Keratinocyte (primary cell): ENCODE results near the gene UBC. TPM values are rescaled to one million over a fixed set of nuclear protein-coding genes. Genes with fewer than 3 reads are reported as not detected.

Source experiments
- DNase-seq: peaks from one replicate; pipeline ENCODE4 v3.0.0-alpha.2; 2011; ENCODE audit warnings: low read depth, missing footprints, low spot score
- FAIRE-seq: peaks from 2 replicates; lab custom pipeline; 2011; peaks lifted over from hg19 to GRCh38; lab: Jason Lieb, UNC
- H2AFZ ChIP-seq: 2 replicates; pipeline ENCODE4 v1.6.0; 2012; ENCODE audit warnings: low read length, control low read depth, inconsistent platforms; ENCODE audit not compliant: control insufficient read depth
- H3K27ac ChIP-seq: 2 replicates; pipeline ENCODE4 v1.5.1; 2011; ENCODE audit warnings: low read length; ENCODE audit not compliant: control insufficient read depth, insufficient read depth
- H3K27me3 ChIP-seq: 3 replicates; pipeline ENCODE4 v1.6.0; 2011; ENCODE audit warnings: low read length; ENCODE audit not compliant: control insufficient read depth, insufficient read depth; ENCODE audit errors: extremely low read depth
- H3K36me3 ChIP-seq, 2 experiments: 2 replicates in 1 of 2; 3 replicates in 1 of 2; pipeline ENCODE4 v1.5.1; 2011; ENCODE audit warnings: low read length in 2 of 2, mild to moderate bottlenecking in 1 of 2; ENCODE audit not compliant: control insufficient read depth in 2 of 2, insufficient read depth in 2 of 2; ENCODE audit errors: extremely low read depth in 1 of 2
- H3K4me1 ChIP-seq: 3 replicates; pipeline ENCODE4 v1.5.1; 2011; ENCODE audit warnings: low read length; ENCODE audit not compliant: control insufficient read depth, insufficient read depth; ENCODE audit errors: extremely low read depth
- H3K4me2 ChIP-seq: 3 replicates; pipeline ENCODE4 v1.6.0; 2011; ENCODE audit warnings: low read depth, low read length; ENCODE audit not compliant: control insufficient read depth, insufficient read depth; ENCODE audit errors: extremely low read depth
- H3K4me3 ChIP-seq, 3 experiments: fragments of 200-600 bp in 1 of 3; sonication (generic) in 1 of 3; 2 replicates in 2 of 3; 3 replicates in 1 of 3; pipeline ENCODE4 v1.5.1; 2011 to 2016; ENCODE audit warnings: low read length in 3 of 3, mild to moderate bottlenecking in 3 of 3, control low read depth in 2 of 3, inconsistent platforms in 1 of 3, low read depth in 1 of 3, mixed read lengths in 1 of 3, mixed run types in 1 of 3, moderate library complexity in 1 of 3; ENCODE audit not compliant: control insufficient read depth in 2 of 3, insufficient read depth in 2 of 3; ENCODE audit errors: extremely low read depth in 1 of 3
- H3K79me2 ChIP-seq: 2 replicates; pipeline ENCODE4 v1.6.0; 2012; ENCODE audit warnings: low read length; ENCODE audit not compliant: control insufficient read depth, insufficient read depth
- H3K9ac ChIP-seq: 3 replicates; pipeline ENCODE4 v1.6.0; 2011; ENCODE audit warnings: low read length; ENCODE audit not compliant: control insufficient read depth, insufficient read depth; ENCODE audit errors: extremely low read depth
- H3K9me1 ChIP-seq: 3 replicates; pipeline ENCODE4 v1.6.0; 2011; ENCODE audit warnings: low read length; ENCODE audit not compliant: control insufficient read depth, insufficient read depth; ENCODE audit errors: extremely low read depth
- H3K9me3 ChIP-seq: 2 replicates; pipeline ENCODE4 v1.5.1; 2012; ENCODE audit warnings: low read depth, low read length; ENCODE audit not compliant: control insufficient read depth
- H4K20me1 ChIP-seq: 3 replicates; pipeline ENCODE4 v1.6.0; 2011; ENCODE audit warnings: low read length; ENCODE audit not compliant: control insufficient read depth, insufficient read depth; ENCODE audit errors: extremely low read depth
- EZH2 ChIP-seq: IDR thresholded peaks from one replicate; pipeline ENCODE4 v1.6.1; 2012; ENCODE audit warnings: inconsistent platforms, mild to moderate bottlenecking, low read length, moderate library complexity
- dilution Hi-C: fragments of 300-500 bp; cut with MboI; formaldehyde crosslinking; loops from one replicate; pipeline ENCODE4 v1.7.0; 2020; ENCODE audit warnings: low sequenced_read_pairs; ENCODE audit not compliant: extremely low pct_ligation_motif_present
- polyA plus RNA-seq, 5 experiments: library from polyadenylated mRNA; depleted of rRNA in 3 of 5; stranded (reverse) in 3 of 5; stranded (forward) in 1 of 5; unstranded in 1 of 5; fragments of >200 nt; gene quantifications; 1 replicate in 1 of 5; 2 replicates in 3 of 5; 3 replicates in 1 of 5; pipeline versions ENCODE4 v1.2.1 to v1.2.3, GENCODE V29; 2011 to 2012; ENCODE audit warnings: missing spikeins in 2 of 5, low read depth in 1 of 5, low replicate concordance in 1 of 5
- TF ChIP-seq, protein P1 (sequence below), 3 experiments: IDR thresholded peaks in 1 of 3; conservative IDR thresholded peaks in 1 of 3; optimal IDR thresholded peaks in 1 of 3; 2 replicates in 2 of 3; 3 replicates in 1 of 3; pipeline versions ENCODE3 to v1.5.1; 2011; ENCODE audit warnings: low read length in 3 of 3, mild to moderate bottlenecking in 3 of 3, moderate library complexity in 2 of 3, control low read depth in 1 of 3, inconsistent platforms in 1 of 3; ENCODE audit not compliant: insufficient read depth in 2 of 3; ENCODE audit errors: extremely low read depth in 1 of 3

Gene UBC
- polyA plus RNA-seq, 1 donor (not counting 4 experiments of a cell fraction or from before 2014, with no cell fraction given), result 2,363 TPM

DNA sequence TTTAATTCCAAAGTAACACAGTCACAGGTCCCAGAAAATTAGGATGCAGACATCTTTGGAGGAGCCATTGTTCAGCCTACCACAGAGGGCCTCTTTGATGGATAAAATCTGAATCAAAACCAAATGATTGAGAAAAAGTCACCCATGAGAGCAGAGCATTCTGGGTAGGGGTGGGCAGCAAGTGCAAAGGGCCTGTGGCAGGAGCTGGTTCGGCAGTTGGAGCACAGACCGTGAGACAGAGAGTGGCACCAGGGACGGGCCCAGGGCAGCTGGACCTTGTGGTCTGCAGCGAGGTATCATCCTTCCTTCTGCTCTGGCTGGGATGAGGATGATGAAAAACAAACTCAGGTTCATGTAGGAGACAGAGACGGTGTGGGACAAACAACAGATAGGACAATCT is 18.0 kb downstream of the UBC start:
- TF ChIP-seq EZH2, result no peak
- TF ChIP-seq, protein P1, sequence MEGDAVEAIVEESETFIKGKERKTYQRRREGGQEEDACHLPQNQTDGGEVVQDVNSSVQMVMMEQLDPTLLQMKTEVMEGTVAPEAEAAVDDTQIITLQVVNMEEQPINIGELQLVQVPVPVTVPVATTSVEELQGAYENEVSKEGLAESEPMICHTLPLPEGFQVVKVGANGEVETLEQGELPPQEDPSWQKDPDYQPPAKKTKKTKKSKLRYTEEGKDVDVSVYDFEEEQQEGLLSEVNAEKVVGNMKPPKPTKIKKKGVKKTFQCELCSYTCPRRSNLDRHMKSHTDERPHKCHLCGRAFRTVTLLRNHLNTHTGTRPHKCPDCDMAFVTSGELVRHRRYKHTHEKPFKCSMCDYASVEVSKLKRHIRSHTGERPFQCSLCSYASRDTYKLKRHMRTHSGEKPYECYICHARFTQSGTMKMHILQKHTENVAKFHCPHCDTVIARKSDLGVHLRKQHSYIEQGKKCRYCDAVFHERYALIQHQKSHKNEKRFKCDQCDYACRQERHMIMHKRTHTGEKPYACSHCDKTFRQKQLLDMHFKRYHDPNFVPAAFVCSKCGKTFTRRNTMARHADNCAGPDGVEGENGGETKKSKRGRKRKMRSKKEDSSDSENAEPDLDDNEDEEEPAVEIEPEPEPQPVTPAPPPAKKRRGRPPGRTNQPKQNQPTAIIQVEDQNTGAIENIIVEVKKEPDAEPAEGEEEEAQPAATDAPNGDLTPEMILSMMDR (optimal IDR thresholded peaks at IDR 0.05 in 1 of 3, IDR thresholded peaks at IDR 0.05 in 1 of 3, conservative IDR thresholded peaks at IDR 0.05 in 1 of 3; ENCODE audit: extremely low read depth in 1 of 3, insufficient read depth in 2 of 3, low read length in 3 of 3), result no peak
- DNase-seq, result no peak

GRCh38 chr12:124893792-124894516 is 20.5 kb downstream of the UBC start:
- dilution Hi-C loops, result no loop called here
- FAIRE-seq (no peak), DNase-seq (no peak)
- H3K4me1 ChIP-seq, result no peaks in the 10 kb centered on the region
- H3K4me3 ChIP-seq, result no peak overlapping the region
- H3K27me3 ChIP-seq, result no peaks in the 10 kb centered on the region
- H3K9me3 ChIP-seq, result no peaks in the 10 kb centered on the region
- no peaks in the 10 kb centered on the region for H4K20me1 ChIP-seq
- H2AFZ ChIP-seq, result no peak overlapping the region
- no peaks in the 10 kb centered on the region for H3K79me2 ChIP-seq
- no peaks in the 10 kb centered on the region for H3K9me1 ChIP-seq
- no peak overlapping the region for H3K27ac ChIP-seq
- TF ChIP-seq, protein P1 (optimal IDR thresholded peaks at IDR 0.05 in 1 of 3, IDR thresholded peaks at IDR 0.05 in 1 of 3, conservative IDR thresholded peaks at IDR 0.05 in 1 of 3; ENCODE audit: extremely low read depth in 1 of 3, insufficient read depth in 2 of 3, low read length in 3 of 3), result no peak
- TF ChIP-seq EZH2, result no peak
- no peak overlapping the region for H3K4me2 ChIP-seq
- no peaks in the 10 kb centered on the region for H3K36me3 ChIP-seq
- no peak overlapping the region for H3K9ac ChIP-seq

More for the DNA sequence above, 18.0 kb downstream of the UBC start:
- H3K9ac ChIP-seq, result no peak overlapping the region
- no peaks in the 10 kb centered on the region for H3K9me3 ChIP-seq
- no peaks in the 10 kb centered on the region for H3K79me2 ChIP-seq
- peaks cover 3% of the 10 kb centered on the region for H3K4me1 ChIP-seq
- no peak overlapping the region for H2AFZ ChIP-seq
- no peak overlapping the region for H3K4me3 ChIP-seq
- no peaks in the 10 kb centered on the region for H4K20me1 ChIP-seq
- no peaks in the 10 kb centered on the region for H3K9me1 ChIP-seq
- H3K36me3 ChIP-seq, result no peaks in the 10 kb centered on the region
- H3K4me2 ChIP-seq, result no peak overlapping the region
- no peak for FAIRE-seq
- H3K27ac ChIP-seq, result no peak overlapping the region
- no peaks in the 10 kb centered on the region for H3K27me3 ChIP-seq
- dilution Hi-C loops, result no loop called here
